GM19463 (cell line): Measurements from ENCODE around the gene LOXL3.

Experiments used
- ATAC-seq: cut with Tn5 transposase; IDR thresholded peaks from one replicate; pipeline ENCODE4 v1.9.1; 2021; ENCODE audit warnings: mild to moderate bottlenecking, moderate library complexity; ENCODE audit not compliant: unreplicated experiment

LOXL3 gene

GRCh38 chr2:74552914-74553811 lies 579 bp downstream of the LOXL3 start:
- ATAC-seq = no peak

GRCh38 chr2:74551942-74552913 lies 1.5 kb downstream of the LOXL3 start:
- ATAC-seq = no peak

- ATAC-seq = no peak
Observed at GRCh38 chr2:74551530-74551929, 2.2 kb downstream of the LOXL3 start.

GRCh38 chr2:74550231-74550630 lies 3.5 kb downstream of the LOXL3 start:
- ATAC-seq = no peak

GRCh38 chr2:74548900-74549826 lies 4.6 kb downstream of the LOXL3 start:
- peak; percentile 46 for ATAC-seq

- no peak for ATAC-seq
Observed at GRCh38 chr2:74548285-74548899, 5.3 kb downstream of the LOXL3 start.

- ATAC-seq = no peak
Observed at GRCh38 chr2:74546004-74546403, 7.7 kb downstream of the LOXL3 start.

GRCh38 chr2:74544634-74545033 lies 9.1 kb downstream of the LOXL3 start:
- ATAC-seq = no peak

- ATAC-seq = no peak
Observed at GRCh38 chr2:74542978-74543377, 10.8 kb downstream of the LOXL3 start.

GRCh38 chr2:74540291-74540690 lies 13.5 kb downstream of the LOXL3 start:
- ATAC-seq = no peak

- ATAC-seq = peak; percentile 51
Observed at GRCh38 chr2:74538881-74539339, 14.8 kb downstream of the LOXL3 start.

- ATAC-seq = no peak
Observed at GRCh38 chr2:74537140-74537539, 16.6 kb downstream of the LOXL3 start.

- no peak for ATAC-seq
Observed at GRCh38 chr2:74536166-74536950, 17.4 kb downstream of the LOXL3 start.

GRCh38 chr2:74535440-74535965 lies 18.2 kb downstream of the LOXL3 start:
- ATAC-seq = no peak

- ATAC-seq = no peak
Observed at GRCh38 chr2:74534411-74534810, 19.3 kb downstream of the LOXL3 start.

GRCh38 chr2:74533464-74533863 lies 20.3 kb downstream of the LOXL3 start:
- ATAC-seq = no peak

- ATAC-seq = no peak
Observed at GRCh38 chr2:74532222-74532621, 21.5 kb downstream of the LOXL3 start.

GRCh38 chr2:74531666-74532065 lies 22.1 kb downstream of the LOXL3 start:
- no peak for ATAC-seq
